Body of pancreas (tissue), 4 donors: ENCODE measurements around the gene ATP1A1.

Experiments
- CTCF ChIP-seq, 7 experiments: fragments of 450-650 bp in 4 of 7; fragments of 200-600 bp in 3 of 7; sonication (generic) in 3 of 7; IDR thresholded peaks; one replicate each; pipeline ENCODE4 v1.5.1; 2016 to 2019; ENCODE audit warnings: antibody characterized with exemption in 7 of 7
- POLR2A ChIP-seq, 3 donors: fragments of 450-650 bp; IDR thresholded peaks; one replicate each; pipeline ENCODE4 v1.6.1; 2016; ENCODE audit warnings: antibody characterized with exemption in 3 of 3, mild to moderate bottlenecking in 2 of 3

- no peak for TF ChIP-seq CTCF (IDR thresholded peaks at IDR 0.05)
- no peak for TF ChIP-seq POLR2A (IDR thresholded peaks at IDR 0.05)
Observed at GRCh38 chr1:116326486-116326885, 46.6 kb upstream of the ATP1A1 start.
